HEK293 (cell line): ENCODE data around the gene LINGO1.

Experiments
- CTCF ChIP-seq: fragments of 450-650 bp; formaldehyde crosslinking; IDR thresholded peaks from 2 replicates; pipeline ENCODE4 v1.5.1; 2016; ENCODE audit warnings: missing biosample characterization, missing genetic modification characterization
- PATZ1 ChIP-seq: fragments of 450-650 bp; formaldehyde crosslinking; IDR thresholded peaks from 2 replicates; pipeline ENCODE4 v1.5.1; 2016; ENCODE audit warnings: missing biosample characterization, missing genetic modification characterization
- REST ChIP-seq: fragments of 450-650 bp; formaldehyde crosslinking; IDR thresholded peaks from 2 replicates; pipeline ENCODE4 v1.5.1; 2016; ENCODE audit warnings: missing biosample characterization, missing genetic modification characterization
- SP2 ChIP-seq: fragments of 450-650 bp; formaldehyde crosslinking; IDR thresholded peaks from 2 replicates; pipeline ENCODE4 v1.5.1; 2016; ENCODE audit warnings: missing biosample characterization, missing genetic modification characterization
- ZBTB11 ChIP-seq: fragments of 450-650 bp; formaldehyde crosslinking; conservative IDR thresholded peaks from 2 replicates; pipeline ENCODE4 v1.5.1; 2016; ENCODE audit warnings: low read depth, missing biosample characterization, missing genetic modification characterization
- ZBTB21 ChIP-seq: fragments of 450-650 bp; formaldehyde crosslinking; IDR thresholded peaks from 2 replicates; pipeline ENCODE4 v1.5.1; 2017; ENCODE audit warnings: missing biosample characterization, missing genetic modification characterization
- ZFP3 ChIP-seq: fragments of 450-650 bp; formaldehyde crosslinking; IDR thresholded peaks from 2 replicates; pipeline ENCODE4 v1.5.1; 2016; ENCODE audit warnings: low read depth, missing biosample characterization, missing genetic modification characterization
- ZNF175 ChIP-seq: fragments of 450-650 bp; formaldehyde crosslinking; IDR thresholded peaks from 2 replicates; pipeline ENCODE4 v1.5.1; 2016; ENCODE audit warnings: missing biosample characterization, missing genetic modification characterization
- ZNF248 ChIP-seq: fragments of 450-650 bp; formaldehyde crosslinking; IDR thresholded peaks from 2 replicates; pipeline ENCODE4 v1.5.1; 2017; ENCODE audit warnings: missing biosample characterization, missing genetic modification characterization
- ZNF362 ChIP-seq: fragments of 450-650 bp; formaldehyde crosslinking; IDR thresholded peaks from 2 replicates; pipeline ENCODE4 v1.5.1; 2016; ENCODE audit warnings: missing biosample characterization, missing genetic modification characterization
- ZNF514 ChIP-seq: fragments of 450-650 bp; formaldehyde crosslinking; IDR thresholded peaks from 2 replicates; pipeline ENCODE4 v1.5.1; 2016; ENCODE audit warnings: missing biosample characterization, missing genetic modification characterization
- ZNF670 ChIP-seq: fragments of 450-650 bp; formaldehyde crosslinking; IDR thresholded peaks from 2 replicates; pipeline ENCODE4 v1.5.1; 2016; ENCODE audit warnings: missing biosample characterization, missing genetic modification characterization, low read depth
- ZNF704 ChIP-seq: fragments of 450-650 bp; formaldehyde crosslinking; IDR thresholded peaks from 2 replicates; pipeline ENCODE4 v1.5.1; 2016; ENCODE audit warnings: missing biosample characterization, missing genetic modification characterization

GRCh38 chr15:77602800-77603199 lies 29.9 kb downstream of the LINGO1 start:
- no peak for TF ChIP-seq ZFP3 (tag by site-specific recombination)
- no peak for TF ChIP-seq REST (tag by site-specific recombination)
- TF ChIP-seq ZNF514 (tag by site-specific recombination): no peak
- no peak for TF ChIP-seq SP2
- TF ChIP-seq ZNF175: no peak
- TF ChIP-seq CTCF (tag by site-specific recombination): no peak
- TF ChIP-seq ZNF670: no peak
- no peak for TF ChIP-seq ZNF362
- TF ChIP-seq PATZ1 (tag by site-specific recombination): no peak
- TF ChIP-seq ZBTB11: no peak
- TF ChIP-seq ZNF248 (tag by site-specific recombination): no peak
- TF ChIP-seq ZBTB21 (tag by site-specific recombination): no peak
- no peak for TF ChIP-seq ZNF704 (tag by site-specific recombination)
